DMS79 treated with DMSO at 0.1 percent for 48 hours (cell line): Measurements from ENCODE around the gene SEC61A2.
"Not testable (repeated sequence)": the region's sequence is repeated elsewhere in the genome, so short reads cannot be mapped to it uniquely, and the experiment has no call there.

Source experiments
- DNase-seq: peaks from one replicate; lab custom pipeline; 2025; lab: John Stamatoyannopoulos, UW

SEC61A2 gene

GRCh38 chr10:12129222-12130111 is at the start of gene SEC61A2:
SEC61A2 (plus strand) TSS chr10:12129677; CDS start chr10:12129788, 111 bp downstream.
- DNase-seq: peak; percentile 36

- DNase-seq: no peak
Measured at GRCh38 chr10:12081470-12081869, 48.0 kb upstream of the SEC61A2 start.

- DNase-seq: no peak
Measured at GRCh38 chr10:12081879-12082557, 47.5 kb upstream of the SEC61A2 start.

GRCh38 chr10:12088919-12089318 is 40.6 kb upstream of the SEC61A2 start:
- DNase-seq: no peak

- DNase-seq: no peak
Measured at GRCh38 chr10:12091421-12091820, 38.1 kb upstream of the SEC61A2 start.

- not testable (repeated sequence) for DNase-seq
Measured at GRCh38 chr10:12097361-12097760, 32.1 kb upstream of the SEC61A2 start.

GRCh38 chr10:12097791-12098190 is 31.7 kb upstream of the SEC61A2 start:
- DNase-seq: peak; percentile 59

GRCh38 chr10:12098966-12099365 is 30.5 kb upstream of the SEC61A2 start:
- no peak for DNase-seq

- no peak for DNase-seq
Measured at GRCh38 chr10:12103802-12104201, 25.7 kb upstream of the SEC61A2 start.

GRCh38 chr10:12107781-12108180 is 21.7 kb upstream of the SEC61A2 start:
- no peak for DNase-seq

- no peak for DNase-seq
Measured at GRCh38 chr10:12109286-12109685, 20.2 kb upstream of the SEC61A2 start.

GRCh38 chr10:12111528-12111927 is 17.9 kb upstream of the SEC61A2 start:
- DNase-seq: no peak

GRCh38 chr10:12113627-12114026 is 15.8 kb upstream of the SEC61A2 start:
- no peak for DNase-seq

GRCh38 chr10:12121673-12122072 is 7.8 kb upstream of the SEC61A2 start:
- no peak for DNase-seq

- DNase-seq: peak; percentile 24
Measured at GRCh38 chr10:12130237-12130872, 878 bp downstream of the SEC61A2 start.

- DNase-seq: no peak
Measured at GRCh38 chr10:12135631-12136030, 6.2 kb downstream of the SEC61A2 start.

GRCh38 chr10:12140038-12140437 is 10.6 kb downstream of the SEC61A2 start:
- no peak for DNase-seq

GRCh38 chr10:12144538-12144937 is 15.1 kb downstream of the SEC61A2 start:
- DNase-seq: no peak

GRCh38 chr10:12150163-12150562 is 20.7 kb downstream of the SEC61A2 start:
- DNase-seq: no peak

GRCh38 chr10:12154516-12154915 is 25.0 kb downstream of the SEC61A2 start:
- no peak for DNase-seq

GRCh38 chr10:12156367-12157123 is 27.1 kb downstream of the SEC61A2 start:
- no peak for DNase-seq

- no peak for DNase-seq
Measured at GRCh38 chr10:12158111-12158510, 28.6 kb downstream of the SEC61A2 start.
